ENCODE measurements around the gene COL27A1.

COL27A1 gene

GRCh38 chr9:114178756-114179450, 23.6 kb downstream of the COL27A1 start:
- no peak for TF ChIP-seq CTCF (IDR thresholded peaks at IDR 0.05; ENCODE audit: low read depth, low read length)
- H3K4me3 ChIP-seq (ENCODE audit: low read depth, low read length), result no peak overlapping the region

DNA sequence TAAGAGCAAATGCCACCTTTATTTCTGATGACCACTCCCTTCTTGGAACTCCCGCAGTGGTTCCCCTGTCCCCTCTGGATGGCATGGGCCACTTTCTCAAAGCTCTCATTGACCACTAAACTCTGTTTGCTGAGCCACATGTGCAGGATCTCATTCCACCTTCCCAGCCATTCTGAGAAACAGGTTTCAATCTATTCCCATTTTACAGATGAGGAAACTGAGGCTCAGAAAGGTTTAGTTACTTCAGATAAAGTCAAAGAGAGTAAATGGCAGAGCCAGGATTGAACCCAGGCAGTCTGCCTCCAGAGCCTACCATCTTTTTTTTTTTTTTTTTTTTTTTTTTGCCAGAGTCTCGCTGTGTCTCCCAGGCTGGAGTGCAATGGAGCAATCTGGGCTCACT, 24.2 kb downstream of the COL27A1 start:
- in situ Hi-C loops (cut with HindIII; ENCODE audit: low sequenced_read_pairs), result no loop called here
- DNase-seq (ENCODE audit: low read depth, low spot score), result no peak
- no peak for TF ChIP-seq CTCF (IDR thresholded peaks at IDR 0.05; ENCODE audit: low read depth, low read length)

More at GRCh38 chr9:114178756-114179450, 23.6 kb downstream of the COL27A1 start:
- DNase-seq (ENCODE audit: low read depth, low spot score), result no peak
- in situ Hi-C loops (cut with HindIII; ENCODE audit: low sequenced_read_pairs), result no loop called here

DNA sequence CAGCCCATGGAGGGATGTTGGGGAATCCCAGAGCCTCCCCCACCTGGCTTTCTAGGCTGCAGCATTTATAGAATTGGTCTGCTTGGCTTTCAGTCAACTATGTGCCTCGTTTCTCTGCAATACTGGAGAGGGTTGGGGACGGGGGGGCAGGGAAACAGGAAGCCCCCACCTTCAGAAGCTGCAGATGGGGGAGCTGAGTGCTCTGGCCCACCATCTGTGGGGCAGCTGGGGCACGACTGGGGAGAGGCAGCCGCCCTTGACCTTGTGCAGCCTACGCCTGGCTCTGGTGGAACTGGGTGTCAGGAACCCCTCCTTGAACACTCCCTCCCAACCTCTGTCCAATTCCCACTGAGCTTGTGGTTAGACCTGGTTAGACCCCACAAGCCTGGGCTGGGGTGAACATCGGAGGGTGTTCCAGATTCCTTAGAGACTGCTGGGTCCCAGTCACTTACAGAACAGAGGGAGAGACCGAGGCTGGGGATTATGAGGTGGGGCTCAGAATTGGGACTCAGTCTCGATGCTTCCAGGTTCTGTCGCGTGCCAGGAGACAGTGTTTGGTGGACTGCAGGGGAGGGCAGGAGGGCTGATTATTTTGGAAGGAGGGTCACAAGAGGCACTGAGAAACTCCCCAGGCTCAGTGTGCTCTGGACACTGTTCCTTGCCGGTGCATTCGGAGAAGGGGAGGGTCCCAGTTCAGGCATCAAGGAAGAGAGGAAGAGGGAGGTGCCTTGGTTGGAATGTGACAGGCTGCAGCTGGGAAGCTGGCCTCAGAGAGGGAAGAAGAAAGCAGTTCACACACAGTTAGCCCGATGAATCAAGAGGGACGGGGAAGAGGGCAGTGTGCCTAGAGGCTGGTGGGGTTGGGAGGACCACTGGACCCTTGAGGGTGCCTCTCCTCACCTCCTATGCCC, 25.6 kb downstream of the COL27A1 start:
- peak; percentile 45 for DNase-seq (ENCODE audit: low read depth, low spot score)
- in situ Hi-C loops (cut with HindIII; ENCODE audit: low sequenced_read_pairs), result no loop called here

More for the DNA sequence above, 24.2 kb downstream of the COL27A1 start:
- H3K4me3 ChIP-seq (ENCODE audit: low read depth, low read length), result no peak overlapping the region

GRCh38 chr9:114181607-114182409, 26.5 kb downstream of the COL27A1 start:
- in situ Hi-C loops (cut with HindIII; ENCODE audit: low sequenced_read_pairs), result no loop called here
- TF ChIP-seq CTCF (IDR thresholded peaks at IDR 0.05; ENCODE audit: low read depth, low read length), result no peak
- DNase-seq (ENCODE audit: low read depth, low spot score), result no peak
- no peak overlapping the region for H3K4me3 ChIP-seq (ENCODE audit: low read depth, low read length)

More for the DNA sequence above, 25.6 kb downstream of the COL27A1 start:
- H3K4me3 ChIP-seq (ENCODE audit: low read depth, low read length), result no peak overlapping the region
- TF ChIP-seq CTCF (IDR thresholded peaks at IDR 0.05; ENCODE audit: low read depth, low read length), result no peak

GRCh38 chr9:114183006-114183405, 27.7 kb downstream of the COL27A1 start:
- no peak for TF ChIP-seq CTCF (IDR thresholded peaks at IDR 0.05; ENCODE audit: low read depth, low read length)
- in situ Hi-C loops (cut with HindIII; ENCODE audit: low sequenced_read_pairs), result no loop called here
- no peak overlapping the region for H3K4me3 ChIP-seq (ENCODE audit: low read depth, low read length)
- DNase-seq (ENCODE audit: low read depth, low spot score), result no peak

DNA sequence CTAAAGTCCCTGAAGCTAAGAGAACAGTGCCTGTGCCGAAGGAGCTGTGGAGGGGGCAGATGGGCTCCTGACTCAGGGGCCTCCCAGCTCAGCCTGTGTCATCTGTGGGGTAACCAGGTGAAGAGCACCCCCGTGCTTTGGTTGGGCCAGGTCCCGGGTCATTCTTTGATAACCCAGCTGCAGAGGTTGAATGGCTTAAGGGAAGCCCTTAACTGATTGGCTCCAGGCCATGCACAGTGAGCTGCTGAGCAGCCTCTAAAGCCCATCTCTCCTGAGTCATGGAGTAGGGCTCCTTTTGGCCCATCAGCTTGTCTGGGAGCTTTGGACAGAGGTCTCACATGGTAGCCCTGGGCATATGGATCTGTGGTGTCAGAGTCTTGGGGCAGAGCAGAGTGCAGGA, 28.7 kb downstream of the COL27A1 start:
- in situ Hi-C loops (cut with HindIII; ENCODE audit: low sequenced_read_pairs), result no loop called here
- no peak overlapping the region for H3K4me3 ChIP-seq (ENCODE audit: low read depth, low read length)
- TF ChIP-seq CTCF (IDR thresholded peaks at IDR 0.05; ENCODE audit: low read depth, low read length), result no peak
- DNase-seq (ENCODE audit: low read depth, low spot score), result peak; percentile 34

Data from astrocyte of the spinal cord (primary cell).